Hepatocyte (in vitro differentiated cells): ENCODE results near the gene DSCAML1.

Source experiments
- EZH2 ChIP-seq: fragments of 200-600 bp; sonication (generic); IDR thresholded peaks from 2 replicates; pipeline ENCODE4 v1.6.1; 2016; ENCODE audit warnings: antibody characterized with exemption, mild to moderate bottlenecking, borderline replicate concordance
- EZH2phosphoT487 ChIP-seq: fragments of 200-600 bp; sonication (generic); IDR thresholded peaks from one replicate; pipeline ENCODE4 v1.6.1; 2018; ENCODE audit warnings: antibody characterized with exemption, mild to moderate bottlenecking, low read depth, moderate library complexity; ENCODE audit not compliant: unreplicated experiment, severe bottlenecking
- TF ChIP-seq, protein P1 (sequence below): fragments of 200-600 bp; sonication (generic); IDR thresholded peaks from 2 replicates; pipeline ENCODE4 v1.5.1; 2016; ENCODE audit warnings: antibody characterized with exemption, mild to moderate bottlenecking; ENCODE audit not compliant: poor library complexity

DNA sequence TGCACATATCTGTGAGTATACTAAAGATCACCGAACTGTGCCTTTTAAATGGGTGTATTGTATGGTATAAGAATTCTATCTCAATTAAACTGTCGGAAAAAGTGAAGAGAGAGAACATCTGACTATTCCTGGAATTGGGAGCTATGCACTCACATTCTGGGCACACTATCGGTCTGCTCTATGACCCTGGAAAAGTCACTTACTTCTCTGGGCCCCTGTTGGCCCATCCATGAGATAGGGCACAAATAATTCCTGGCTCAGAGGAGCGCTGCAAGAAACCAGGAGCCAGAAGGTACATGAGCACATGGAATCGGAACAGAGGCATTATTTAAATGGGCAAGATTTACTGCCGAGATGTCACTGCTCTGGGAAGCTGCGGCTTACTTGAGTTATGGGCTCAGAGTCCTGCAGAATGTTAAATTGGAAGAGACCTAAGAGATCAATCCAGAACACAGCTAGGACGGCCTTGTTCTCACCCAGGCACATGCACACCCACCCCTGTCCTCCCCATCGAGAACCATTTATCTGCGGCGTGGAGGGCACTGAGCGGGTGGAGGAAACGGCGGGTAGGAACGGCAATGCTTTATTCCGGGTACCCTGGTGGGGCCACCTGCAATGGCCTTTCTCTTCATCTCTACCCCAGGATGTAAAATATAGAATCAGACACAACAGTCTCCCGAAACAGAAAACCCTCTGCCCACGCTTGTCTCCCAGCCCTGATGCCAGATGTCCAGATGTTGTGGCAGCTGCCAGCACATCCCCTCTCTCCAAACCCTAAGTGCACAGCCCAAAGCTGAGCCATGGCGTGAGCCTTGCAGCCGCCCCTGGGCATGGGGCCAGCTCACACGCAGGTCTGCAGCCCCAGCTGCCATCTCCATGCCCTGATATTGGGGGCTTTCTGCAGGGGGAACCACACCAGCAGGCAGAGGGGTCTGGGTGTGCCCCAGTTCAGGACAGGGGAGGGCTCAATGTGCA lies 142.4 kb downstream of the DSCAML1 start:
- TF ChIP-seq, protein P1, sequence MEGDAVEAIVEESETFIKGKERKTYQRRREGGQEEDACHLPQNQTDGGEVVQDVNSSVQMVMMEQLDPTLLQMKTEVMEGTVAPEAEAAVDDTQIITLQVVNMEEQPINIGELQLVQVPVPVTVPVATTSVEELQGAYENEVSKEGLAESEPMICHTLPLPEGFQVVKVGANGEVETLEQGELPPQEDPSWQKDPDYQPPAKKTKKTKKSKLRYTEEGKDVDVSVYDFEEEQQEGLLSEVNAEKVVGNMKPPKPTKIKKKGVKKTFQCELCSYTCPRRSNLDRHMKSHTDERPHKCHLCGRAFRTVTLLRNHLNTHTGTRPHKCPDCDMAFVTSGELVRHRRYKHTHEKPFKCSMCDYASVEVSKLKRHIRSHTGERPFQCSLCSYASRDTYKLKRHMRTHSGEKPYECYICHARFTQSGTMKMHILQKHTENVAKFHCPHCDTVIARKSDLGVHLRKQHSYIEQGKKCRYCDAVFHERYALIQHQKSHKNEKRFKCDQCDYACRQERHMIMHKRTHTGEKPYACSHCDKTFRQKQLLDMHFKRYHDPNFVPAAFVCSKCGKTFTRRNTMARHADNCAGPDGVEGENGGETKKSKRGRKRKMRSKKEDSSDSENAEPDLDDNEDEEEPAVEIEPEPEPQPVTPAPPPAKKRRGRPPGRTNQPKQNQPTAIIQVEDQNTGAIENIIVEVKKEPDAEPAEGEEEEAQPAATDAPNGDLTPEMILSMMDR = no peak
- TF ChIP-seq EZH2phosphoT487 (no peak), EZH2 (no peak)
